ENCODE data around the gene IPCEF1.

DNA sequence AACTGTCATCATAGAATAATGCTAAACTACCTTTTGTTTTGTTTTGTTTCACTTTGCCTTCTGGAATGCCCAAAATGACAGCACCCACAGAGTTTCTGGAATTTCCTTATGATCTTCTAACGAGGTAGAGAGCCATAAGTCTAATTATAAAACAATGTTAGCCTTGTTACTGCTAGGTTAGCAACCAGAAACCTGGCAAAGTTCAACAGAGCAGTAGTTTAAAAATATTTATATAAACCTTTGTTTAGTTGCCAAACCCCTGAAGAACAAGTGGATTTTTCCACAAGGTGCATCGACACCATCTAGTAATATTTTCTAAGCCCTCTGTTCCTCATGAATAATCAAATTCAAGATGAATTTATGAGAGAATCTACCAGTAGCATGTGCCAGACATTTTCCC, 27.6 kb upstream of the IPCEF1 start:
- TF ChIP-seq, protein P1, sequence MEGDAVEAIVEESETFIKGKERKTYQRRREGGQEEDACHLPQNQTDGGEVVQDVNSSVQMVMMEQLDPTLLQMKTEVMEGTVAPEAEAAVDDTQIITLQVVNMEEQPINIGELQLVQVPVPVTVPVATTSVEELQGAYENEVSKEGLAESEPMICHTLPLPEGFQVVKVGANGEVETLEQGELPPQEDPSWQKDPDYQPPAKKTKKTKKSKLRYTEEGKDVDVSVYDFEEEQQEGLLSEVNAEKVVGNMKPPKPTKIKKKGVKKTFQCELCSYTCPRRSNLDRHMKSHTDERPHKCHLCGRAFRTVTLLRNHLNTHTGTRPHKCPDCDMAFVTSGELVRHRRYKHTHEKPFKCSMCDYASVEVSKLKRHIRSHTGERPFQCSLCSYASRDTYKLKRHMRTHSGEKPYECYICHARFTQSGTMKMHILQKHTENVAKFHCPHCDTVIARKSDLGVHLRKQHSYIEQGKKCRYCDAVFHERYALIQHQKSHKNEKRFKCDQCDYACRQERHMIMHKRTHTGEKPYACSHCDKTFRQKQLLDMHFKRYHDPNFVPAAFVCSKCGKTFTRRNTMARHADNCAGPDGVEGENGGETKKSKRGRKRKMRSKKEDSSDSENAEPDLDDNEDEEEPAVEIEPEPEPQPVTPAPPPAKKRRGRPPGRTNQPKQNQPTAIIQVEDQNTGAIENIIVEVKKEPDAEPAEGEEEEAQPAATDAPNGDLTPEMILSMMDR (conservative IDR thresholded peaks at IDR 0.05; ENCODE audit: low read depth, low read length): no peak
- TF ChIP-seq MAFK (IDR thresholded peaks at IDR 0.05; ENCODE audit: low read depth, low read length) (no peak), RCOR1 (IDR thresholded peaks at IDR 0.05; ENCODE audit: insufficient replicate concordance, low read length) (no peak), POLR2A (IDR thresholded peaks at IDR 0.05; ENCODE audit: low read depth, low read length) (no peak), BHLHE40 (IDR thresholded peaks at IDR 0.05; ENCODE audit: low read depth, low read length) (no peak), FOS (IDR thresholded peaks at IDR 0.05; ENCODE audit: low read depth, low read length) (no peak)
